CD1c-positive myeloid dendritic cell (primary cell): ENCODE results near the gene MAP1A.

ENCODE experiments used
- DNase-seq: peaks from one replicate; pipeline ENCODE4 v3.0.0-alpha.2; 2016; ENCODE audit errors: extremely low spot score

The MAP1A gene

GRCh38 chr15:43511012-43511885 is 6.2 kb upstream of the MAP1A start:
- DNase-seq, result no peak

GRCh38 chr15:43513550-43513949 is 3.9 kb upstream of the MAP1A start:
- DNase-seq, result no peak

DNA sequence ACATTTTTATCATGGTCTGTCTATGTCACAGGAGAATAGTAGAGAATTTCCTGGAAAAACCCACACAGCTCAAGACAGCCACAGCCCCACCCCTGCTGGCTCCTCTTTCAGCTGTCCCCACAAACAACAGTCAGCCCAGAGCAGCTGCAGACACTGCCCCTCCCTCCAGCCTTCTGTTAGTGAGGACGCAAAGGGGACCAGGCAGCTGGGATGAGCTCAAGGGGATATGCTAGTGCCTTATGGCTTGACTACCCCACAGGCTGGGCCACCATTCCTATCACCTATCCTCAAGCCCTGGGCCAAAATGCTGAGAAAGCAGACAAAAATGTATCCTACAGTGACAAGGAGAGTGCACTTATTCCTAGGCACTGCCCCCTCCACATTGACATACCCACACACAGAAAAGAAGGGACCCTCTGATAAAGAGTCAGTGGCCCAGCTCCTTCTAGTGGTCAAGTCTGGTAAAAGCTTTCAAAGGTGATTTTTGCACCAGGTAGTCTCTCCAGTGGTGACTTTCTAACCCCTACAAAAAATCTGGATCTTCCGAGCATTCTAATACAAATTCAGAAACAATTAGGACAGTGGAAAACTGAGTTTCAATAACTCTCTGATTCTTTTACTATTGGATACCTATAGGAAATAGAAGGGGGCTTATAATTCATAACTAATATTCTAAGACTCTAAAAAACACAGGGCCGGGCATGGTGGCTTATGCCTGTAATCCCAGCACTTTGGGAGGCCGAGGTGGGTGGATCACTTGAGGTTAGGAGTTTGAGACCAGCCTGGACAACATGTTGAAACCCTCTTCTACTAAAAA is 3.0 kb upstream of the MAP1A start:
- no peak for DNase-seq

DNA sequence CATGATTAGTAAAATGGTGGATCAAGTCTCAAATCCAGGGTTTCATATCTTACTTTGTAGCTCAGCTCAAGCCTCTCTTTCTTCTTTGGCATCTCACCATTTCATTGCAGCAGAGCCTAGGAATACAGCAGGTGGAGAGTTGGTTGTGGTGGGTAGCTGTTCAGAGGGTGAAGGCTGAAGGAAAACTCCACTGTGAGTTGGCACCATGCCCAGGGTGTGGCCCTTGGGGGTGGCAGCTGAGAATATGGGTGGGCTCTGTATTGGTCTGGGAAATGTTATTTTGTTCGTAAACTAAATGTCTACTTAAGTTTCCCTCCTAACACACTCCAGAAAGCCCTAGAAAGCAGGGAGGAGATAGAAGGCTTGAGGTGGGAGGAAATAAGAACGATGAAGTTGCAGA is 1.7 kb upstream of the MAP1A start:
- DNase-seq, result no peak

- DNase-seq, result no peak
These were observed 1.2 kb upstream of the MAP1A start for GRCh38 chr15:43516185-43516584.

- DNase-seq, result no peak
These were observed 531 bp upstream of the MAP1A start for GRCh38 chr15:43516801-43517353.

DNA sequence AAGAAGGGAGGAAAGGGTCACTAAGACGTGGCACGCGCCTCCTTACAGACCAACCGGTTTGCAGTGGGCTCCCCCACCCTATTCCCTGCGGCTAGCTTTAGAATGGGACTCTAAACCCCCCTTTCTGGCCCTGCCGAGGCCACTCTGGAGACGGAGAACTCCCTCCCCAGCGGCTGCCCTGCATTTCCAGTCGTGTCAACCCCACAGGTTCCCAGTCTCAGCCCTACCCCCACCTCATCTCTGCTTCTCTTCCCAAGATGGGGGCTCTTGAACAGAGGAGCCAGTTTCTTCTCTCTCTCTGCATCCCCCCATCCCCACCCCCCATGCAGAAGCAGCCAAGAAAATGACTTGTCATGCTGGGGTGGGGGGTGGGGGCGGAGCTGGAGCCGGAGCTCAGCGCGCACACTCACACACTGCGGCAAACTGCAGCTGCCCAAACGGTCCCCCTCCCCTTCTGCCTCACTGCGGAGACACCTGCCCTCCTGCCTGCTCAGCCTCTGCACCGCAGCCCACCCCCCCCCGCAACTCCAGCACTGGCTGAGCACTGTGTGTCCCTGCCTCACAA is 871 bp downstream of the MAP1A start:
- no peak for DNase-seq

DNA sequence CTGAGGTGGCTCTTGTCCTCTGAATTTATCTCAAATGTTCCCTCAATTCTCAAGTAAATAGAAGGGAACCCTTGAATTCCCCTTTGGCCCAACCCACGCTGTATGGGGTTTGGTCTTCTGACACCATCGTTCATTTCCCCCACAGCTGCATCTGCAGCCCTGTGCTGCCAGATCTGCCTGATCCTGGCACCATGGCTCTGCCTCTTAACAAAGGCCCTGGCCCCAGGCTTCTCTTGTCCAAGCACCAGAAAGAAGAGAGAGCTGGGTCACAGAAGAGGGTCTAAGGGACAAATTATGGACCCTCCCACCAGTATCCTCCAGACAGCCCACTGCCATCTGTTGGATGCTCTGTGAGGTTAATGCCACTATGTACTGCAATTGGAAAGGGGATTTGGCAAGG is 1.8 kb downstream of the MAP1A start:
- no peak for DNase-seq

DNA sequence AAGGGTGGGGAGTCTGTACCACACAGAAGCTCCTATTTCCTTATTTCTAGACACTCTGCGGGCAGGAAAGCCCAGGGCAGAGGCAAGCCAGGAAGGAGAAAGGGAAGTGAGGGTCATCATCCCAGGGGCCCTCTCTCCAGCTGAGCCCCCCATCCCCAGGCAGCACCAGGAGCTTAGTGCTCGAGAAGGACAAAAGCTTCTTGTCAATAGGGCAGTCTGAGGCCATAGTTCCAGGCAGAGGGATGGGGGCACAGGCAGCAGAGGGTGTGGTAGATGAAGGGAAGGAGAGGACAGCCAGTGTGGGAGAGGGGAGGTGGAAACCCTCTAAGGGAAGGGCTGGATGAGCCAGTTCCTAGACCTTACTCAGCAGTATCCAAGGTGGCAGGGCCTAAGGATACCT is 2.7 kb downstream of the MAP1A start:
- DNase-seq, result no peak

DNA sequence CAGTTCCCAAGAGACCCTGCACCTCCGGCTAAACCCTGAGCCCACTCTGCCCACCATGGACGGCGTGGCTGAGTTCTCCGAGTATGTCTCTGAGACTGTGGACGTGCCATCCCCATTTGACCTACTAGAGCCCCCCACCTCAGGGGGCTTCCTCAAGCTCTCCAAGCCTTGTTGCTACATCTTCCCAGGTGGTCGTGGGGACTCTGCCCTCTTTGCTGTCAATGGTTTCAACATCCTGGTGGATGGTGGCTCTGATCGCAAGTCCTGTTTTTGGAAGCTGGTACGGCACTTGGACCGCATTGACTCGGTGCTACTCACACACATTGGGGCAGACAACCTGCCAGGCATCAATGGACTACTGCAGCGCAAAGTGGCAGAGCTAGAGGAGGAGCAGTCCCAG is 4.0 kb downstream of the MAP1A start:
- DNase-seq, result no peak

DNA sequence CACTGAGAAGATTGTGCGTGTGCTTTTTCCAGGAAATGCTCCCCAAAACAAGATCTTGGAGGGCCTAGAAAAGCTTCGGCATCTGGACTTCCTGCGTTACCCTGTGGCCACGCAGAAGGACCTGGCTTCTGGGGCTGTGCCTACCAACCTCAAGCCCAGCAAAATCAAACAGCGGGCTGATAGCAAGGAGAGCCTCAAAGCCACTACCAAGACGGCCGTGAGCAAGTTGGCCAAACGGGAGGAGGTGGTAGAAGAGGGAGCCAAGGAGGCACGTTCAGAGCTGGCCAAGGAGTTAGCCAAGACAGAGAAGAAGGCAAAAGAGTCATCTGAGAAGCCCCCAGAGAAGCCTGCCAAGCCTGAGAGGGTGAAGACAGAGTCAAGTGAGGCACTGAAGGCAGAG is 4.8 kb downstream of the MAP1A start:
- no peak for DNase-seq

DNA sequence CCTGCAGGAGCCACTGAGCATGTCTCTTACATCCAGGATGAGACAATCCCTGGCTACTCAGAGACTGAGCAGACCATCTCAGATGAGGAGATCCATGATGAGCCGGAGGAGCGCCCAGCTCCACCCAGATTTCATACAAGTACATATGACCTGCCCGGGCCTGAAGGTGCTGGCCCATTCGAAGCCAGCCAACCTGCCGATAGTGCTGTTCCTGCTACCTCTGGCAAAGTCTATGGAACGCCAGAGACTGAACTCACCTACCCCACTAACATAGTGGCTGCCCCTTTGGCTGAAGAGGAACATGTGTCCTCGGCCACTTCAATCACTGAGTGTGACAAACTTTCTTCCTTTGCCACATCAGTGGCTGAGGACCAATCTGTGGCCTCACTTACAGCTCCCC is 6.2 kb downstream of the MAP1A start:
- no peak for DNase-seq

DNA sequence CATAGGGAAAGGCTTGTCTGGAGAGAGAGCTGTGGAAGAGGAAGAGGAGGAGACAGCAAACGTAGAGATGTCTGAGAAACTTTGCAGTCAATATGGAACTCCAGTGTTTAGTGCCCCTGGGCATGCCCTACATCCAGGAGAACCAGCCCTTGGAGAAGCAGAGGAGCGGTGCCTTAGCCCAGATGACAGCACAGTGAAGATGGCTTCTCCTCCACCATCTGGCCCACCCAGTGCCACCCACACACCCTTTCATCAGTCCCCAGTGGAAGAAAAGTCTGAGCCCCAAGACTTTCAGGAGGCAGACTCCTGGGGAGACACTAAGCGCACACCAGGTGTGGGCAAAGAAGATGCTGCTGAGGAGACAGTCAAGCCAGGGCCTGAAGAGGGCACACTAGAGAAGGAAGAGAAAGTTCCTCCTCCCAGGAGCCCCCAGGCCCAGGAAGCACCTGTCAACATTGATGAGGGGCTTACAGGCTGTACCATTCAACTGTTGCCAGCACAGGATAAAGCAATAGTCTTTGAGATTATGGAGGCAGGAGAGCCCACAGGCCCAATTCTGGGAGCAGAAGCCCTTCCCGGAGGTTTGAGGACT is 6.9 kb downstream of the MAP1A start:
- DNase-seq, result no peak

DNA sequence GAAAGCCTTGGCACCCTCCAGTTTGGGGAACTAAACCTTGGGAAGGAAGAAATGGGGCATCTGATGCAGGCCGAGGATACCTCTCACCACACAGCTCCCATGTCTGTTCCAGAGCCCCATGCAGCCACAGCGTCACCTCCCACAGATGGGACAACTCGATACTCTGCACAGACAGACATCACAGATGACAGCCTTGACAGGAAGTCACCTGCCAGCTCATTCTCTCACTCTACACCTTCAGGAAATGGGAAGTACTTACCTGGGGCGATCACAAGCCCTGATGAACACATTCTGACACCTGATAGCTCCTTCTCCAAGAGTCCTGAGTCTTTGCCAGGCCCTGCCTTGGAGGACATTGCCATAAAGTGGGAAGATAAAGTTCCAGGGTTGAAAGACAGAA is 7.7 kb downstream of the MAP1A start:
- DNase-seq, result no peak

GRCh38 chr15:43526261-43526930 is 9.0 kb downstream of the MAP1A start:
- no peak for DNase-seq

DNA sequence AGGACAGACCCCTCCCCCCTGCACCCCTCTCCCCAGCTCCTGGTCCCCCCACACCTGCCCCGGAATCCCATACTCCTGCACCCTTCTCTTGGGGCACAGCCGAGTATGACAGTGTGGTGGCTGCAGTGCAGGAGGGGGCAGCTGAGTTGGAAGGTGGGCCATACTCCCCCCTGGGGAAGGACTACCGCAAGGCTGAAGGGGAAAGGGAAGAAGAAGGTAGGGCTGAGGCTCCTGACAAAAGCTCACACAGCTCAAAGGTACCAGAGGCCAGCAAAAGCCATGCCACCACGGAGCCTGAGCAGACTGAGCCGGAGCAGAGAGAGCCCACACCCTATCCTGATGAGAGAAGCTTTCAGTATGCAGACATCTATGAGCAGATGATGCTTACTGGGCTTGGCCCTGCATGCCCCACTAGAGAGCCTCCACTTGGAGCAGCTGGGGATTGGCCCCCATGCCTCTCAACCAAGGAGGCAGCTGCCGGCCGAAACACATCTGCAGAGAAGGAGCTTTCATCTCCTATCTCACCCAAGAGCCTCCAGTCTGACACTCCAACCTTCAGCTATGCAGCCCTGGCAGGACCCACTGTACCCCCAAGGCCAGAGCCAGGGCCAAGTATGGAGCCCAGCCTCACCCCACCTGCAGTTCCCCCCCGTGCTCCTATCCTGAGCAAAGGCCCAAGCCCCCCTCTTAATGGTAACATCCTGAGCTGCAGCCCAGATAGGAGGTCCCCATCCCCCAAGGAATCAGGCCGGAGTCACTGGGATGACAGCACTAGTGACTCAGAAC is 9.8 kb downstream of the MAP1A start:
- no peak for DNase-seq

DNA sequence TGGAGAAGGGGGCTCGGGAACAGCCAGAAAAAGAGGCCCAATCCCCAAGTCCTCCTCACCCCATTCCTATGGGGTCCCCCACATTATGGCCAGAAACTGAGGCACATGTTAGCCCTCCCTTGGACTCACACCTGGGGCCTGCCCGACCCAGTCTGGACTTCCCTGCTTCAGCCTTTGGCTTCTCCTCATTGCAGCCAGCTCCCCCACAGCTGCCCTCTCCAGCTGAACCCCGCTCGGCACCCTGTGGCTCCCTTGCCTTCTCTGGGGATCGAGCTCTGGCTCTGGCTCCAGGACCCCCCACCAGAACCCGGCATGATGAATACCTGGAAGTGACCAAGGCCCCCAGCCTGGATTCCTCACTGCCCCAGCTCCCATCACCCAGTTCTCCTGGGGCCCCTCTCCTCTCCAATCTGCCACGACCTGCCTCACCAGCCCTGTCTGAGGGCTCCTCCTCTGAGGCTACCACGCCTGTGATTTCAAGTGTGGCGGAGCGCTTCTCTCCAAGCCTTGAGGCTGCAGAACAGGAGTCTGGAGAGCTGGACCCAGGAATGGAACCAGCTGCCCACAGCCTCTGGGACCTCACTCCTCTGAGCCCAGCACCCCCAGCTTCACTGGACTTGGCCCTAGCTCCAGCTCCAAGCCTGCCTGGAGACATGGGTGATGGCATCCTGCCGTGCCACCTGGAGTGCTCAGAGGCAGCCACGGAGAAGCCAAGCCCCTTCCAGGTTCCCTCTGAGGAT is 10.6 kb downstream of the MAP1A start:
- DNase-seq, result no peak

- no peak for DNase-seq
These were observed 11.2 kb downstream of the MAP1A start for GRCh38 chr15:43528542-43529007.

DNA sequence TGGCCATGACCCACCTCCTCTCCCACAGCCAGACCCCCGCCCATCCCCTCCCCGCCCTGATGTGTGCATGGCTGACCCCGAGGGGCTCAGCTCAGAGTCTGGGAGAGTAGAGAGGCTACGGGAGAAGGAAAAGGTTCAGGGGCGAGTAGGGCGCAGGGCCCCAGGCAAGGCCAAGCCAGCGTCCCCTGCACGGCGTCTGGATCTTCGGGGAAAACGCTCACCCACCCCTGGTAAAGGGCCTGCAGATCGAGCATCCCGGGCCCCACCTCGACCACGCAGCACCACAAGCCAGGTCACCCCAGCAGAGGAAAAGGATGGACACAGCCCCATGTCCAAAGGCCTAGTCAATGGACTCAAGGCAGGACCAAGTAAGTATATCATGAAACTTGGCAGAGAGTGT is 11.7 kb downstream of the MAP1A start:
- no peak for DNase-seq
